GM23338 (cell line): ENCODE measurements around the gene CTRB2. TPM values are rescaled to one million over a fixed set of nuclear protein-coding genes. Genes with fewer than 3 reads are reported as not detected.

Experiments
- ATAC-seq: fragments of 200-7000 bp; cut with Tn5 transposase; 3 replicates; pipeline ENCODE4 v1.9.1; 2020
- DNase-seq: peaks from one replicate; pipeline ENCODE4 v3.0.0-alpha.2; 2015; ENCODE audit warnings: low spot score
- H2AFZ ChIP-seq: fragments of 200-600 bp; sonication (generic); 2 replicates; pipeline ENCODE4 v1.8.0; 2016; ENCODE audit warnings: antibody characterized with exemption, mild to moderate bottlenecking, moderate library complexity
- H3F3A ChIP-seq: fragments of 200-600 bp; sonication (generic); replicated peaks from 2 replicates; pipeline ENCODE4 v1.8.0; 2017; ENCODE audit warnings: antibody characterized with exemption, mixed run types, low read depth
- H3K27ac ChIP-seq: fragments of 200-600 bp; sonication (generic); 2 replicates; pipeline ENCODE4 v1.6.1; 2016; ENCODE audit warnings: low read depth
- H3K27me3 ChIP-seq: fragments of 200-600 bp; sonication (generic); 2 replicates; pipeline ENCODE4 v1.8.0; 2016; ENCODE audit warnings: mild to moderate bottlenecking, mixed run types, moderate library complexity; ENCODE audit not compliant: insufficient read depth
- H3K36me3 ChIP-seq: fragments of 200-600 bp; sonication (generic); 2 replicates; pipeline ENCODE4 v1.8.0; 2016; ENCODE audit warnings: mild to moderate bottlenecking; ENCODE audit not compliant: insufficient read depth
- H3K4me1 ChIP-seq: fragments of 200-600 bp; sonication (generic); 2 replicates; pipeline ENCODE4 v1.8.0; 2016; ENCODE audit warnings: mild to moderate bottlenecking, moderate library complexity; ENCODE audit not compliant: insufficient read depth
- H3K4me2 ChIP-seq: fragments of 200-600 bp; sonication (generic); 2 replicates; pipeline ENCODE4 v1.7.1; 2017; ENCODE audit warnings: mixed run types
- H3K4me3 ChIP-seq: fragments of 200-600 bp; sonication (generic); 2 replicates; pipeline ENCODE4 v1.6.1; 2016; ENCODE audit warnings: mixed run types
- H3K79me2 ChIP-seq: fragments of 200-600 bp; sonication (generic); replicated peaks from 2 replicates; pipeline ENCODE4 v1.8.0; 2017; ENCODE audit warnings: mild to moderate bottlenecking; ENCODE audit not compliant: insufficient read depth
- H3K9me2 ChIP-seq: fragments of 200-600 bp; sonication (generic); 2 replicates; pipeline ENCODE4 v1.8.0; 2017; ENCODE audit not compliant: insufficient read depth
- H4K20me1 ChIP-seq: fragments of 200-600 bp; sonication (generic); replicated peaks from 2 replicates; pipeline ENCODE4 v1.8.0; 2017; ENCODE audit warnings: mild to moderate bottlenecking; ENCODE audit not compliant: insufficient read depth
- H3K27ac Mint-ChIP-seq: 2 replicates; pipeline ENCODE4 v1.8.0; 2020; ENCODE audit warnings: inconsistent platforms, mild to moderate bottlenecking, moderate library complexity, mixed read lengths
- H3K27me3 Mint-ChIP-seq: 3 replicates; pipeline ENCODE4 v1.8.0; 2022; ENCODE audit warnings: low read depth, mild to moderate bottlenecking, moderate library complexity, mixed read lengths, inconsistent platforms; ENCODE audit not compliant: insufficient read depth, poor library complexity
- H3K36me3 Mint-ChIP-seq: 3 replicates; pipeline ENCODE4 v1.8.0; 2021; ENCODE audit warnings: low read depth, mild to moderate bottlenecking, inconsistent platforms, moderate library complexity, mixed read lengths
- H3K4me1 Mint-ChIP-seq: 3 replicates; pipeline ENCODE4 v1.8.0; 2020; ENCODE audit warnings: mild to moderate bottlenecking, inconsistent platforms, mixed read lengths
- H3K4me3 Mint-ChIP-seq: 3 replicates; pipeline ENCODE4 v1.8.0; 2021; ENCODE audit warnings: moderate library complexity, mild to moderate bottlenecking, inconsistent platforms, mixed read lengths
- H3K9me3 Mint-ChIP-seq: 3 replicates; pipeline ENCODE4 v1.8.0; 2020; ENCODE audit warnings: moderate library complexity, mild to moderate bottlenecking, inconsistent platforms, mixed read lengths
- EZH2phosphoT487 ChIP-seq: fragments of 200-600 bp; sonication (generic); IDR thresholded peaks from one replicate; pipeline ENCODE4 v1.8.1; 2018; ENCODE audit warnings: antibody characterized with exemption; ENCODE audit not compliant: unreplicated experiment
- JUNB ChIP-seq: IDR thresholded peaks from one replicate; pipeline ENCODE4 v1.6.1; 2016; ENCODE audit warnings: antibody characterized with exemption; ENCODE audit not compliant: unreplicated experiment
- POLR2AphosphoS5 ChIP-seq: IDR thresholded peaks from 2 replicates; pipeline ENCODE4 v1.6.1; 2016; ENCODE audit warnings: antibody characterized with exemption, low read depth
- STAT1 ChIP-seq: IDR thresholded peaks from one replicate; pipeline ENCODE4 v1.6.1; 2016; ENCODE audit warnings: antibody characterized with exemption; ENCODE audit not compliant: unreplicated experiment
- ZNF331 ChIP-seq: fragments of 250-450 bp; sonication (Bioruptor Pico); IDR thresholded peaks from 2 replicates; pipeline ENCODE4 v1.5.0; 2020; ENCODE audit warnings: low read depth, mild to moderate bottlenecking, moderate library complexity
- polyA plus RNA-seq: library from polyadenylated mRNA; unstranded; fragments of >200 nt; fragmentation: Nextera tagmentation; extraction: Ambion mirVana; gene quantifications from 2 replicates; pipeline ENCODE4 v1.2.1, GENCODE V29; 2016
- total RNA-seq: library from RNA; depleted of rRNA; stranded (reverse); fragments of >200 nt; shearing (Covaris generic); gene quantifications from 2 replicates; pipeline ENCODE4 v1.2.3, GENCODE V29; 2014
- TF ChIP-seq, protein P1 (sequence below): IDR thresholded peaks from one replicate; pipeline ENCODE4 v1.6.1; 2018; ENCODE audit warnings: antibody characterized with exemption; ENCODE audit not compliant: unreplicated experiment
- TF ChIP-seq, protein P2 (sequence below), 2 experiments: fragments of 200-600 bp in 1 of 2; sonication (generic) in 1 of 2; conservative IDR thresholded peaks; 2 replicates each; pipeline versions ENCODE4 v1.5.1 to v1.6.1; 2016 to 2017; ENCODE audit warnings: antibody characterized with exemption in 2 of 2, low read depth in 2 of 2, mild to moderate bottlenecking in 2 of 2, moderate library complexity in 1 of 2
- TF ChIP-seq, protein P3 (sequence below): IDR thresholded peaks from 2 replicates; pipeline ENCODE4 v1.6.1; 2016; ENCODE audit warnings: antibody characterized with exemption
- TF ChIP-seq, protein P4 (sequence below): fragments of 250-450 bp; sonication (Bioruptor Pico); IDR thresholded peaks from 2 replicates; pipeline ENCODE4 v1.5.0; 2020; ENCODE audit warnings: mild to moderate bottlenecking, moderate library complexity

CTRB2 gene
- total and polyA plus RNA-seq, 2 experiments from 2014 or later = not detected

DNA sequence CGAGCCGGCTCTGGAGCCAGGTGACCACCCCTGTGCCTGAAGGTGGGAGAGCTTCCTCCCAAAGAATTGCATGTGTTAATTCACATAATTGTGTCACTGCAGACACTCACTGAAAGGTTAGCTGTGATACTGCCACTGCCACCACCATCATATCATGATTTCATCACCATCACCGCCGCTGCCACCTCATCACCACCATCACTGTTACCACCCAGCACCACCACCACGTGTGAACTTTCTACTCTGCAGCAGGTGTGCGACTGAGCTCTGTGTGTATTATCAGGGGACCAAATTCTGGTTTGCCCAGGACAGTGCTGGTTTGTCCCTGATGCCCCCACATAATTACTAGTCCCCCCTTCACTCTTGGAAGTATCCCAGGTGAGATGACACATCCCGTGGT, 29.3 kb upstream of the CTRB2 start (continued):
- TF ChIP-seq, protein P1, sequence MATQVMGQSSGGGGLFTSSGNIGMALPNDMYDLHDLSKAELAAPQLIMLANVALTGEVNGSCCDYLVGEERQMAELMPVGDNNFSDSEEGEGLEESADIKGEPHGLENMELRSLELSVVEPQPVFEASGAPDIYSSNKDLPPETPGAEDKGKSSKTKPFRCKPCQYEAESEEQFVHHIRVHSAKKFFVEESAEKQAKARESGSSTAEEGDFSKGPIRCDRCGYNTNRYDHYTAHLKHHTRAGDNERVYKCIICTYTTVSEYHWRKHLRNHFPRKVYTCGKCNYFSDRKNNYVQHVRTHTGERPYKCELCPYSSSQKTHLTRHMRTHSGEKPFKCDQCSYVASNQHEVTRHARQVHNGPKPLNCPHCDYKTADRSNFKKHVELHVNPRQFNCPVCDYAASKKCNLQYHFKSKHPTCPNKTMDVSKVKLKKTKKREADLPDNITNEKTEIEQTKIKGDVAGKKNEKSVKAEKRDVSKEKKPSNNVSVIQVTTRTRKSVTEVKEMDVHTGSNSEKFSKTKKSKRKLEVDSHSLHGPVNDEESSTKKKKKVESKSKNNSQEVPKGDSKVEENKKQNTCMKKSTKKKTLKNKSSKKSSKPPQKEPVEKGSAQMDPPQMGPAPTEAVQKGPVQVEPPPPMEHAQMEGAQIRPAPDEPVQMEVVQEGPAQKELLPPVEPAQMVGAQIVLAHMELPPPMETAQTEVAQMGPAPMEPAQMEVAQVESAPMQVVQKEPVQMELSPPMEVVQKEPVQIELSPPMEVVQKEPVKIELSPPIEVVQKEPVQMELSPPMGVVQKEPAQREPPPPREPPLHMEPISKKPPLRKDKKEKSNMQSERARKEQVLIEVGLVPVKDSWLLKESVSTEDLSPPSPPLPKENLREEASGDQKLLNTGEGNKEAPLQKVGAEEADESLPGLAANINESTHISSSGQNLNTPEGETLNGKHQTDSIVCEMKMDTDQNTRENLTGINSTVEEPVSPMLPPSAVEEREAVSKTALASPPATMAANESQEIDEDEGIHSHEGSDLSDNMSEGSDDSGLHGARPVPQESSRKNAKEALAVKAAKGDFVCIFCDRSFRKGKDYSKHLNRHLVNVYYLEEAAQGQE = no peak
- TF ChIP-seq, protein P2, sequence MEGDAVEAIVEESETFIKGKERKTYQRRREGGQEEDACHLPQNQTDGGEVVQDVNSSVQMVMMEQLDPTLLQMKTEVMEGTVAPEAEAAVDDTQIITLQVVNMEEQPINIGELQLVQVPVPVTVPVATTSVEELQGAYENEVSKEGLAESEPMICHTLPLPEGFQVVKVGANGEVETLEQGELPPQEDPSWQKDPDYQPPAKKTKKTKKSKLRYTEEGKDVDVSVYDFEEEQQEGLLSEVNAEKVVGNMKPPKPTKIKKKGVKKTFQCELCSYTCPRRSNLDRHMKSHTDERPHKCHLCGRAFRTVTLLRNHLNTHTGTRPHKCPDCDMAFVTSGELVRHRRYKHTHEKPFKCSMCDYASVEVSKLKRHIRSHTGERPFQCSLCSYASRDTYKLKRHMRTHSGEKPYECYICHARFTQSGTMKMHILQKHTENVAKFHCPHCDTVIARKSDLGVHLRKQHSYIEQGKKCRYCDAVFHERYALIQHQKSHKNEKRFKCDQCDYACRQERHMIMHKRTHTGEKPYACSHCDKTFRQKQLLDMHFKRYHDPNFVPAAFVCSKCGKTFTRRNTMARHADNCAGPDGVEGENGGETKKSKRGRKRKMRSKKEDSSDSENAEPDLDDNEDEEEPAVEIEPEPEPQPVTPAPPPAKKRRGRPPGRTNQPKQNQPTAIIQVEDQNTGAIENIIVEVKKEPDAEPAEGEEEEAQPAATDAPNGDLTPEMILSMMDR (conservative IDR thresholded peaks at IDR 0.05; ENCODE audit: low read depth in 2 of 2) = no peak
- TF ChIP-seq, protein P3, sequence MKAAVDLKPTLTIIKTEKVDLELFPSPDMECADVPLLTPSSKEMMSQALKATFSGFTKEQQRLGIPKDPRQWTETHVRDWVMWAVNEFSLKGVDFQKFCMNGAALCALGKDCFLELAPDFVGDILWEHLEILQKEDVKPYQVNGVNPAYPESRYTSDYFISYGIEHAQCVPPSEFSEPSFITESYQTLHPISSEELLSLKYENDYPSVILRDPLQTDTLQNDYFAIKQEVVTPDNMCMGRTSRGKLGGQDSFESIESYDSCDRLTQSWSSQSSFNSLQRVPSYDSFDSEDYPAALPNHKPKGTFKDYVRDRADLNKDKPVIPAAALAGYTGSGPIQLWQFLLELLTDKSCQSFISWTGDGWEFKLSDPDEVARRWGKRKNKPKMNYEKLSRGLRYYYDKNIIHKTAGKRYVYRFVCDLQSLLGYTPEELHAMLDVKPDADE = no peak
- TF ChIP-seq ZNF331 (CRISPR knock-in tag) = no peak

DNA sequence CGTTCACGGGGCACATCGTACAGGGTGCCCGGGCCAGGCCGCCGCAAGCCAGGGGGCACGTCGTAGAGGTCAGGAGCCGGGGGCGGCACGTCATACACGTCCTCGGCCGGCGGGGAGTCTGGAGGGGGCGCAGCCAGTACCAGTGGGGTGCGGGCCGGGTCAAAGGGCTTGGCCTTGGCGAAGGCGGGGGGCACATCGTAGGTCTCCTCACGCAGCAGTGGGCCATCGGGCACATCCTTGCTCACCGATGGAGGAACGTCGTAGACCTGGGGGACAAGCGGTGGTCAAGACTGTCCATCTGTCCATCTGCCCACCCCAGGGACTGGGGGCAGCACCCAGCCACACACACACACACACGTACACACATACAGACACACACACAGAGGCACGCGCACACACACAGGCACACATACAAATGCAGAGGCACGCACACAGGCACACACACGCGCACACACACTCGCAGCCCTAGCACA, 28.8 kb upstream of the CTRB2 start:
- no peaks in the 10 kb centered on the region; the same call in 1 of the 2 replicates for H3K4me1 ChIP-seq
- peaks cover 39% of the 10 kb centered on the region for H3K79me2 ChIP-seq
- peaks cover 5% of the 10 kb centered on the region for H4K20me1 ChIP-seq
- Mint-ChIP-seq H3K4me1 (peaks cover 16% of the 10 kb centered on the region), H3K27me3 (peaks cover 26% of the 10 kb centered on the region), H3K9me3 (no peaks in the 10 kb centered on the region), H3K4me3 (no peak overlapping the region), H3K36me3 (peaks cover 63% of the 10 kb centered on the region), H3K27ac (no peak overlapping the region)
- no peaks in the 10 kb centered on the region for H3K27me3 ChIP-seq
- no peak overlapping the region for H3K4me2 ChIP-seq
- peaks cover 24% of the 10 kb centered on the region for H3F3A ChIP-seq
- no peak overlapping the region for H2AFZ ChIP-seq
- ATAC-seq (no peak), DNase-seq (no peak)
- H3K36me3 ChIP-seq = peaks cover 21% of the 10 kb centered on the region; the same call in 1 of the 2 replicates
- no peak overlapping the region for H3K27ac ChIP-seq
- no peaks in the 10 kb centered on the region for H3K9me2 ChIP-seq
- H3K4me3 ChIP-seq = no peak overlapping the region
- no peak; the same call in 1 of the 2 replicates for TF ChIP-seq POLR2AphosphoS5
- TF ChIP-seq JUNB = no peak
- TF ChIP-seq, protein P4, sequence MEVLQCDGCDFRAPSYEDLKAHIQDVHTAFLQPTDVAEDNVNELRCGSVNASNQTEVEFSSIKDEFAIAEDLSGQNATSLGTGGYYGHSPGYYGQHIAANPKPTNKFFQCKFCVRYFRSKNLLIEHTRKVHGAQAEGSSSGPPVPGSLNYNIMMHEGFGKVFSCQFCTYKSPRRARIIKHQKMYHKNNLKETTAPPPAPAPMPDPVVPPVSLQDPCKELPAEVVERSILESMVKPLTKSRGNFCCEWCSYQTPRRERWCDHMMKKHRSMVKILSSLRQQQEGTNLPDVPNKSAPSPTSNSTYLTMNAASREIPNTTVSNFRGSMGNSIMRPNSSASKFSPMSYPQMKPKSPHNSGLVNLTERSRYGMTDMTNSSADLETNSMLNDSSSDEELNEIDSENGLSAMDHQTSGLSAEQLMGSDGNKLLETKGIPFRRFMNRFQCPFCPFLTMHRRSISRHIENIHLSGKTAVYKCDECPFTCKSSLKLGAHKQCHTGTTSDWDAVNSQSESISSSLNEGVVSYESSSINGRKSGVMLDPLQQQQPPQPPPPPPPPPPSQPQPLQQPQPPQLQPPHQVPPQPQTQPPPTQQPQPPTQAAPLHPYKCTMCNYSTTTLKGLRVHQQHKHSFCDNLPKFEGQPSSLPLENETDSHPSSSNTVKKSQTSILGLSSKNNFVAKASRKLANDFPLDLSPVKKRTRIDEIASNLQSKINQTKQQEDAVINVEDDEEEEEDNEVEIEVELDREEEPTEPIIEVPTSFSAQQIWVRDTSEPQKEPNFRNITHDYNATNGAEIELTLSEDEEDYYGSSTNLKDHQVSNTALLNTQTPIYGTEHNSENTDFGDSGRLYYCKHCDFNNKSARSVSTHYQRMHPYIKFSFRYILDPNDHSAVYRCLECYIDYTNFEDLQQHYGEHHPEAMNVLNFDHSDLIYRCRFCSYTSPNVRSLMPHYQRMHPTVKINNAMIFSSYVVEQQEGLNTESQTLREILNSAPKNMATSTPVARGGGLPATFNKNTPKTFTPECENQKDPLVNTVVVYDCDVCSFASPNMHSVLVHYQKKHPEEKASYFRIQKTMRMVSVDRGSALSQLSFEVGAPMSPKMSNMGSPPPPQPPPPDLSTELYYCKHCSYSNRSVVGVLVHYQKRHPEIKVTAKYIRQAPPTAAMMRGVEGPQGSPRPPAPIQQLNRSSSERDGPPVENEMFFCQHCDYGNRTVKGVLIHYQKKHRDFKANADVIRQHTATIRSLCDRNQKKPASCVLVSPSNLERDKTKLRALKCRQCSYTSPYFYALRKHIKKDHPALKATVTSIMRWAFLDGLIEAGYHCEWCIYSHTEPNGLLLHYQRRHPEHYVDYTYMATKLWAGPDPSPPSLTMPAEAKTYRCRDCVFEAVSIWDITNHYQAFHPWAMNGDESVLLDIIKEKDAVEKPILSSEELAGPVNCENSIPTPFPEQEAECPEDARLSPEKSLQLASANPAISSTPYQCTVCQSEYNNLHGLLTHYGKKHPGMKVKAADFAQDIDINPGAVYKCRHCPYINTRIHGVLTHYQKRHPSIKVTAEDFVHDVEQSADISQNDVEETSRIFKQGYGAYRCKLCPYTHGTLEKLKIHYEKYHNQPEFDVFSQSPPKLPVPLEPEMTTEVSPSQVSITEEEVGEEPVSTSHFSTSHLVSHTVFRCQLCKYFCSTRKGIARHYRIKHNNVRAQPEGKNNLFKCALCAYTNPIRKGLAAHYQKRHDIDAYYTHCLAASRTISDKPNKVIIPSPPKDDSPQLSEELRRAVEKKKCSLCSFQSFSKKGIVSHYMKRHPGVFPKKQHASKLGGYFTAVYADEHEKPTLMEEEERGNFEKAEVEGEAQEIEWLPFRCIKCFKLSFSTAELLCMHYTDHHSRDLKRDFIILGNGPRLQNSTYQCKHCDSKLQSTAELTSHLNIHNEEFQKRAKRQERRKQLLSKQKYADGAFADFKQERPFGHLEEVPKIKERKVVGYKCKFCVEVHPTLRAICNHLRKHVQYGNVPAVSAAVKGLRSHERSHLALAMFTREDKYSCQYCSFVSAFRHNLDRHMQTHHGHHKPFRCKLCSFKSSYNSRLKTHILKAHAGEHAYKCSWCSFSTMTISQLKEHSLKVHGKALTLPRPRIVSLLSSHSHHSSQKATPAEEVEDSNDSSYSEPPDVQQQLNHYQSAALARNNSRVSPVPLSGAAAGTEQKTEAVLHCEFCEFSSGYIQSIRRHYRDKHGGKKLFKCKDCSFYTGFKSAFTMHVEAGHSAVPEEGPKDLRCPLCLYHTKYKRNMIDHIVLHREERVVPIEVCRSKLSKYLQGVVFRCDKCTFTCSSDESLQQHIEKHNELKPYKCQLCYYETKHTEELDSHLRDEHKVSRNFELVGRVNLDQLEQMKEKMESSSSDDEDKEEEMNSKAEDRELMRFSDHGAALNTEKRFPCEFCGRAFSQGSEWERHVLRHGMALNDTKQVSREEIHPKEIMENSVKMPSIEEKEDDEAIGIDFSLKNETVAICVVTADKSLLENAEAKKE (CRISPR knock-in tag) = no peak
- no peak for TF ChIP-seq STAT1
- TF ChIP-seq, protein P3 = no peak
- no peak for TF ChIP-seq EZH2phosphoT487
